HG03520 (cell line): ENCODE results near the gene COA8.

Experiments used
- ATAC-seq: cut with Tn5 transposase; IDR thresholded peaks from one replicate; pipeline ENCODE4 v1.9.1; 2021; ENCODE audit warnings: mild to moderate bottlenecking, moderate library complexity; ENCODE audit not compliant: unreplicated experiment

Gene COA8

GRCh38 chr14:103547941-103548462 is 14.8 kb upstream of the COA8 start:
- ATAC-seq: no peak

- no peak for ATAC-seq
Measured at GRCh38 chr14:103548463-103549351, 14.1 kb upstream of the COA8 start.

GRCh38 chr14:103549361-103550311 is 13.1 kb upstream of the COA8 start:
- ATAC-seq: no peak

GRCh38 chr14:103550451-103551337 is 12.1 kb upstream of the COA8 start:
- ATAC-seq: no peak

- no peak for ATAC-seq
Measured at GRCh38 chr14:103551338-103551762, 11.4 kb upstream of the COA8 start.

GRCh38 chr14:103552011-103552845 is 10.5 kb upstream of the COA8 start:
- no peak for ATAC-seq

GRCh38 chr14:103552846-103553210 is 9.9 kb upstream of the COA8 start:
- no peak for ATAC-seq

- no peak for ATAC-seq
Measured at GRCh38 chr14:103555559-103556337, 7.0 kb upstream of the COA8 start.

- ATAC-seq: no peak
Measured at GRCh38 chr14:103556946-103557758, 5.6 kb upstream of the COA8 start.

- no peak for ATAC-seq
Measured at GRCh38 chr14:103558071-103558882, 4.5 kb upstream of the COA8 start.

GRCh38 chr14:103559766-103560165 is 3.0 kb upstream of the COA8 start:
- ATAC-seq: no peak

- ATAC-seq: no peak
Measured at GRCh38 chr14:103560691-103561090, 2.1 kb upstream of the COA8 start.

GRCh38 chr14:103561381-103562178 is 1.2 kb upstream of the COA8 start:
- peak; percentile 1 for ATAC-seq

- ATAC-seq: no peak
Measured at GRCh38 chr14:103562179-103562428, 656 bp upstream of the COA8 start.

GRCh38 chr14:103563226-103563620 is 463 bp downstream of the COA8 start:
- ATAC-seq: no peak

GRCh38 chr14:103563844-103564505 is 1.2 kb downstream of the COA8 start:
- ATAC-seq: no peak
